Prostate gland (tissue), 2 donors: ENCODE measurements around the gene UTP3.

Experiments used
- POLR2A ChIP-seq: fragments of 450-650 bp; IDR thresholded peaks from one replicate; pipeline ENCODE4 v1.6.1; 2016; ENCODE audit warnings: antibody characterized with exemption, mild to moderate bottlenecking
- POLR2AphosphoS5 ChIP-seq: sonication (generic); formaldehyde crosslinking; IDR thresholded peaks from one replicate; pipeline ENCODE4 v1.6.1; 2017; ENCODE audit warnings: antibody characterized with exemption
- TF ChIP-seq, protein P1 (sequence below), 4 experiments: fragments of 200-600 bp in 2 of 4; fragments of 450-650 bp in 2 of 4; sonication (generic) in 2 of 4; IDR thresholded peaks; 1 replicate in 3 of 4; 2 replicates in 1 of 4; pipeline ENCODE4 v1.5.1; 2016 to 2019; ENCODE audit warnings: antibody characterized with exemption in 4 of 4, mild to moderate bottlenecking in 2 of 4, moderate library complexity in 2 of 4

DNA sequence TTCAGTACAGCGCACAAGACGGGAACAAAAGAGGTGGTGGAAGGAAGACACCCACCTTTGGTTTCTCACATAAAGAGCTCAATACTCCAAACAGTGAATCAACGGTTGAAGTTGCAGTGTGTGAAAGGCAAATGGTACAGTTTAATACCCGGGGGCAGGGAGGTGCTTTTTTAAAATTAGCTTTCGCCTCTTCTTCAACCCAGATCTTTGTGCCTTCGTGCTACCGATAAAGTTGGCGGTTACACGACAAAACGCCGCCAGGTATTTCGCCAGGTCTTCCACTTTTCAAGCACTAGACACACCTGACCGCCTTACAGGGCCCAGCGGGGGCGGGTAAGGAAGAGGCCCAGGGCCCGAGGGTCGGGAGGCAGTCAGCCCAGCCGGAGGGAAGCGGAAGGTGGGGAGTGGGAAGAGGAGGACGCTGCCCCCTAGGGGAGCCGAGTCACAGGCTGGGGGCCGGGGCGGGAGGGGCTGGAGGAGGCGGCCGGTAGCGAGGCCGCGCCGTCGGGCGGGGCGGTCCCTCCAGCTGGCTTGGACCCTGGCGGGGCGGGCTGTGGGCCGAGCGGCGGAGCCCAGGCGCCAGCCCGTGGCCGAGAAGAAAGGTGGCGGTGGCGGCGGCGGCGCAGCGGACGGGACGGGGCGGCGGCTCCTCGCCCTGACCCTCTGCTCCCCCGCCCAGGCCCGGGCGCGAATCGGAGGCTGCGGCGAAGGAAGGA is 16.0 kb downstream of the UTP3 start:
- peak; percentile 47 for TF ChIP-seq POLR2A
- TF ChIP-seq, protein P1, sequence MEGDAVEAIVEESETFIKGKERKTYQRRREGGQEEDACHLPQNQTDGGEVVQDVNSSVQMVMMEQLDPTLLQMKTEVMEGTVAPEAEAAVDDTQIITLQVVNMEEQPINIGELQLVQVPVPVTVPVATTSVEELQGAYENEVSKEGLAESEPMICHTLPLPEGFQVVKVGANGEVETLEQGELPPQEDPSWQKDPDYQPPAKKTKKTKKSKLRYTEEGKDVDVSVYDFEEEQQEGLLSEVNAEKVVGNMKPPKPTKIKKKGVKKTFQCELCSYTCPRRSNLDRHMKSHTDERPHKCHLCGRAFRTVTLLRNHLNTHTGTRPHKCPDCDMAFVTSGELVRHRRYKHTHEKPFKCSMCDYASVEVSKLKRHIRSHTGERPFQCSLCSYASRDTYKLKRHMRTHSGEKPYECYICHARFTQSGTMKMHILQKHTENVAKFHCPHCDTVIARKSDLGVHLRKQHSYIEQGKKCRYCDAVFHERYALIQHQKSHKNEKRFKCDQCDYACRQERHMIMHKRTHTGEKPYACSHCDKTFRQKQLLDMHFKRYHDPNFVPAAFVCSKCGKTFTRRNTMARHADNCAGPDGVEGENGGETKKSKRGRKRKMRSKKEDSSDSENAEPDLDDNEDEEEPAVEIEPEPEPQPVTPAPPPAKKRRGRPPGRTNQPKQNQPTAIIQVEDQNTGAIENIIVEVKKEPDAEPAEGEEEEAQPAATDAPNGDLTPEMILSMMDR (IDR thresholded peaks at IDR 0.05) = peak; percentile 20 to 35 (median 32)
- no peak for TF ChIP-seq POLR2AphosphoS5
